Measurements from ENCODE around the gene KLHDC8A. TPM values are rescaled to one million over a fixed set of nuclear protein-coding genes. Genes with fewer than 3 reads are reported as not detected.

The KLHDC8A gene
- total RNA-seq, 2 donors from 2014 or later: 0.38 to 0.53 TPM

DNA sequence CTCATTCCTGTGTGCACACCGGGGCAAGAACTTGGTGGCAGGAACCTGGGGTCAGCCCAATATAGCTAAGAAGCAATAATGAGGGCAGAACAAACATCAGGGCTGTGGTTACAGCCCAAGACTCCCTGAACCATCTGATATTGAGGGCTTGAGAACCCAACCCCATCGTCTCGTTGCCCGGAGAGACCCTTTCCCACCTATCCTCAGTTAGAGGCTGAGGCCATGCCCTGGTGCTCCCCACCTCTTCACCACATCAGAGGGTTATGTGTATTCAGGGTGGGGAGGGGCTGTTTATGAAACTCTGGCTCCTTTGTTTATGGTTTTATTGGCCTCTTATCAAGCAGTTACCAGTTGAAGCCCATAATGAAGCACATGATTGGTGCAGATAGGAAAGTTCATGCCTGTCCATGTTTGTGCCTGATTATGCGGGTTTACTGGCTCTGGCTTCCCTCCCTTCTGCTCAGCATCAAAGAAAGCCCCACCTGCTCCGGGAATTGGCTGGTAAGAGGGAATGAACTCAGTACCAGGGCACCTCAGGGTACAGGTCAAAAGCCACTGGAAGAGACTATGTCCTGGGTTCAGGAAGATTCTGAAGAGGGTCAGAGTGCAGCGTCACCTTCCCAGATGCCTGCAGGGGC, 49.7 kb downstream of the KLHDC8A start:
- no peaks in the 10 kb centered on the region for H3K9me3 ChIP-seq (ENCODE audit: control insufficient read depth, low read length)
- H3K36me3 ChIP-seq (ENCODE audit: control insufficient read depth, insufficient read depth, low read length): peaks cover 91% of the 10 kb centered on the region
- H3K4me3 ChIP-seq (ENCODE audit: low read length): no peak overlapping the region
- Mint-ChIP-seq H3K27ac (no peak overlapping the region), H3K4me3 (no peak overlapping the region), H3K4me1 (peaks cover 4% of the 10 kb centered on the region), H3K27me3 (ENCODE audit: insufficient read depth) (no peaks in the 10 kb centered on the region), H3K9me3 (no peaks in the 10 kb centered on the region), H3K36me3 (ENCODE audit: low read depth) (peaks cover 84% of the 10 kb centered on the region)
- no peak overlapping the region for H3K9ac ChIP-seq (ENCODE audit: extremely low read depth, low read length, poor library complexity, severe bottlenecking)
- H3K27ac ChIP-seq (ENCODE audit: low read depth, low read length): peak overlapping the region; percentile 30
- peaks cover 4% of the 10 kb centered on the region for H3K4me1 ChIP-seq (ENCODE audit: control insufficient read depth, insufficient read depth, low read length)
- no peaks in the 10 kb centered on the region for H3K27me3 ChIP-seq (ENCODE audit: control insufficient read depth, insufficient read depth, low read length, poor library complexity, severe bottlenecking)
- 97 to 100% methylated on average over 3 to 7 of the region's 7 CpGs for WGBS, 2 experiments (ENCODE audit: insufficient coverage in 1 of 2, insufficient read length in 1 of 2)
- no peak for DNase-seq
- no peak for TF ChIP-seq CTCF (conservative IDR thresholded peaks at IDR 0.05)

DNA sequence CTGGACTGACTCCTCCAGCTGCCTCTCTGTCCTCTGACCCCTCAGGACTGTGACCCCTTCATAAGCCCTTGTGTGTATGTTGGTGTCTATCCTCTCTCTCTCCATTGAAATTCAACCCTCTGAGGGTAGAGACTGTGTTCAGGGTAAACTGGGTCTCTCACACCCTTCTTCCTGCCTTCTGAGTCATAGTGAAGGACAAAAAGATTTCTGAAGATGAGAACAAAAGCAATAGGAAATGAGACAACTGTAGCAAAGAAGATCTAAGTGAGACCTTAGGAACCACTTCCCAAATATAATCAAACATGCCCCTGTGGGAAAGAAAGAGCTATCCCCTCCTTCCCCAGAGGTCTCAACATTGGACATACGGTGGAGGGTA, 52.0 kb downstream of the KLHDC8A start:
- H3K36me3 Mint-ChIP-seq (ENCODE audit: low read depth): peaks cover 62% of the 10 kb centered on the region
- peaks cover 70% of the 10 kb centered on the region for H3K36me3 ChIP-seq (ENCODE audit: control insufficient read depth, insufficient read depth, low read length)

DNA sequence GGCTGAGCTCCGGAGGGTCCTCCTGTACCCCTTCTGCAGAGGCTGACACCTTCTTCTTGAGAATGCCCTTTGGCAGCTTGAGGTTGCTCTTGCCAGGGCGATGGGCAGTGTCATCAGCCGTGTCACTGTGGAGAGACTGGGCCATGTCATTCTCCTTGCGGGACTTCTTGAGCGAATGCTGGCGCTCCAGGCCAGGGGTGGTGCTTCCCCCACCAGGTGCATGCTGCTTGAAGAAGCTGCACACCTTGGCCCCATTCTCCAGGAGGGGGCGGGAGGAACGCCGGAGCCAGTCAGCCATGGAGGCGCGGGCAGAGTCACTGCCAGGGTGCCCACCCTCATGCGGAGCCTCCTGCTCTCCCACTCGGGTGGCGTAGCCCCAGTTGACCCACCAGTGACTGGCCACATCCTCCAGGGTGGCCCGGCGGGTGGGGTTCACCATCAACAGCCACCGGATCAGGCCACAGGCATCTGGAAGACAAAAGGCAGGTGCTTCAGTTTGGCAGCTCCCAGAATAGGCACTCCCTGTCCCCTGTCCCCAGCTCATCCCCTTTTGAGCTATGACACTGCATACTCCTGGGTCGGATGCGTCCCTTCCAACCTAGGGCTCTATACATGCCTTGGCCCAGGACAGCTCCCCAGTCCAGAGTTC, 52.6 kb downstream of the KLHDC8A start:
- peaks cover 23% of the 10 kb centered on the region for H3K4me1 Mint-ChIP-seq
- DNase-seq: no peak

More for the DNA sequence above, 52.0 kb downstream of the KLHDC8A start:
- peaks cover 11% of the 10 kb centered on the region for H3K4me1 ChIP-seq (ENCODE audit: control insufficient read depth, insufficient read depth, low read length)
- no peak overlapping the region for H3K4me3 ChIP-seq (ENCODE audit: low read length)
- H3K27ac ChIP-seq (ENCODE audit: low read depth, low read length): peak overlapping the region; percentile 61
- no peak for TF ChIP-seq CTCF (conservative IDR thresholded peaks at IDR 0.05)
- Mint-ChIP-seq H3K27me3 (ENCODE audit: insufficient read depth) (no peaks in the 10 kb centered on the region), H3K27ac (peak overlapping the region; percentile 40), H3K9me3 (no peaks in the 10 kb centered on the region), H3K4me1 (peaks cover 23% of the 10 kb centered on the region), H3K4me3 (no peak overlapping the region)
- DNase-seq: no peak
- 100% methylated on average over 1 of the region's 1 CpG; no CpG with 5 or more reads in 1 of the 2 experiments for WGBS, 2 experiments (ENCODE audit: insufficient coverage in 1 of 2, insufficient read length in 1 of 2)
- no peak overlapping the region for H3K9ac ChIP-seq (ENCODE audit: extremely low read depth, low read length, poor library complexity, severe bottlenecking)
- H3K27me3 ChIP-seq (ENCODE audit: control insufficient read depth, insufficient read depth, low read length, poor library complexity, severe bottlenecking): no peaks in the 10 kb centered on the region
- H3K9me3 ChIP-seq (ENCODE audit: control insufficient read depth, low read length): no peaks in the 10 kb centered on the region

More for the DNA sequence above, 52.6 kb downstream of the KLHDC8A start:
- Histone ChIP-seq H3K27me3 (ENCODE audit: control insufficient read depth, insufficient read depth, low read length, poor library complexity, severe bottlenecking) (no peaks in the 10 kb centered on the region), H3K4me3 (ENCODE audit: low read length) (no peak overlapping the region), H3K27ac (ENCODE audit: low read depth, low read length) (peak overlapping the region; percentile 80), H3K36me3 (ENCODE audit: control insufficient read depth, insufficient read depth, low read length) (peaks cover 65% of the 10 kb centered on the region), H3K4me1 (ENCODE audit: control insufficient read depth, insufficient read depth, low read length) (peaks cover 11% of the 10 kb centered on the region), H3K9ac (ENCODE audit: extremely low read depth, low read length, poor library complexity, severe bottlenecking) (no peak overlapping the region), H3K9me3 (ENCODE audit: control insufficient read depth, low read length) (no peaks in the 10 kb centered on the region)
- Mint-ChIP-seq H3K27ac (peak overlapping the region; percentile 48), H3K27me3 (ENCODE audit: insufficient read depth) (no peaks in the 10 kb centered on the region), H3K4me3 (no peak overlapping the region), H3K9me3 (no peaks in the 10 kb centered on the region), H3K36me3 (ENCODE audit: low read depth) (peaks cover 59% of the 10 kb centered on the region)
- TF ChIP-seq CTCF (conservative IDR thresholded peaks at IDR 0.05): no peak
- WGBS, 2 experiments (ENCODE audit: insufficient coverage in 1 of 2, insufficient read length in 1 of 2): 93 to 94% methylated on average over 9 to 19 of the region's 19 CpGs
